ENCODE measurements around the gene SIGLEC14. TPM values are rescaled to one million over a fixed set of nuclear protein-coding genes. Genes with fewer than 3 reads are reported as not detected.
A peak's percentile ranks its signal among the peaks of the same experiment; 100 is the strongest.
"Not testable (repeated sequence)": the region's sequence is repeated elsewhere in the genome, so short reads cannot be mapped to it uniquely, and the experiment has no call there.

The SIGLEC14 gene
- polyA plus RNA-seq, 1 of the 3 experiments (the other 2 are of a cell fraction), result 0.03 TPM

- POLR2A ChIA-PET; H3K27ac ChIP-seq (ENCODE audit: low read depth in 2 of 2, low read length in 1 of 2); DNase-seq; H3K4me1 ChIP-seq (ENCODE audit: control insufficient read depth in 1 of 2, insufficient read depth in 2 of 2, low read depth in 1 of 2, low read length in 1 of 2); H3K9ac ChIP-seq; H4K20me1 ChIP-seq (ENCODE audit: insufficient read depth); H3K9me2 ChIP-seq; H3K36me3 ChIP-seq (replicated peaks in 1 of 2; ENCODE audit: control insufficient read depth in 1 of 2, insufficient read depth in 2 of 2, low read length in 1 of 2); H3K27me3 ChIP-seq (ENCODE audit: insufficient read depth); H2AFZ ChIP-seq (ENCODE audit: low read depth); H3F3A ChIP-seq (replicated peaks; ENCODE audit: insufficient read depth); H3K4me2 ChIP-seq; H3K4me3 ChIP-seq (ENCODE audit: low read depth in 2 of 2, low read length in 1 of 2); H3K9me3 ChIP-seq; H3K79me2 ChIP-seq (ENCODE audit: insufficient read depth): not testable (repeated sequence)
- TF ChIP-seq, protein P1, sequence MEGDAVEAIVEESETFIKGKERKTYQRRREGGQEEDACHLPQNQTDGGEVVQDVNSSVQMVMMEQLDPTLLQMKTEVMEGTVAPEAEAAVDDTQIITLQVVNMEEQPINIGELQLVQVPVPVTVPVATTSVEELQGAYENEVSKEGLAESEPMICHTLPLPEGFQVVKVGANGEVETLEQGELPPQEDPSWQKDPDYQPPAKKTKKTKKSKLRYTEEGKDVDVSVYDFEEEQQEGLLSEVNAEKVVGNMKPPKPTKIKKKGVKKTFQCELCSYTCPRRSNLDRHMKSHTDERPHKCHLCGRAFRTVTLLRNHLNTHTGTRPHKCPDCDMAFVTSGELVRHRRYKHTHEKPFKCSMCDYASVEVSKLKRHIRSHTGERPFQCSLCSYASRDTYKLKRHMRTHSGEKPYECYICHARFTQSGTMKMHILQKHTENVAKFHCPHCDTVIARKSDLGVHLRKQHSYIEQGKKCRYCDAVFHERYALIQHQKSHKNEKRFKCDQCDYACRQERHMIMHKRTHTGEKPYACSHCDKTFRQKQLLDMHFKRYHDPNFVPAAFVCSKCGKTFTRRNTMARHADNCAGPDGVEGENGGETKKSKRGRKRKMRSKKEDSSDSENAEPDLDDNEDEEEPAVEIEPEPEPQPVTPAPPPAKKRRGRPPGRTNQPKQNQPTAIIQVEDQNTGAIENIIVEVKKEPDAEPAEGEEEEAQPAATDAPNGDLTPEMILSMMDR (IDR thresholded peaks at IDR 0.05), result peak; percentile 60
- peak; percentile 16; the same call in 1 of the 2 replicates for TF ChIP-seq RAD21 (IDR thresholded peaks at IDR 0.05; ENCODE audit: low read length)
- TF ChIP-seq SMC3 (IDR thresholded peaks at IDR 0.05; ENCODE audit: low read depth, low read length), result 0 out of 2 replicates have a peak, but pooled peaks have one; percentile 16
- CTCF ChIA-PET, result interaction anchor here (0.6 to 2.9 kb wide), 11 partner anchors 8 to 215 kb away, joined by 3 to 20 read pairs (median 3); no protein-coding TSS in a partner anchor
- WGBS (ENCODE audit: low lambda C conversion rate), result 12% methylated on average over 7 of the region's 7 CpGs
Observed at GRCh38 chr19:51675911-51676565, 29.4 kb upstream of the SIGLEC14 start.

- peaks cover 2% of the 10 kb centered on the region for H3F3A ChIP-seq (replicated peaks; ENCODE audit: insufficient read depth)
- DNase-seq, result no peak
- peaks cover 11% of the 10 kb centered on the region; the same call in 1 of the 2 replicates for H3K27me3 ChIP-seq (ENCODE audit: insufficient read depth)
- CTCF ChIA-PET, result interaction anchor here (0.9 kb wide), 1 partner anchor 35 kb away, joined by 4 read pairs; no protein-coding TSS in a partner anchor
- POLR2A ChIA-PET, result no interaction called here
- 30% methylated on average over 3 of the region's 3 CpGs for WGBS (ENCODE audit: low lambda C conversion rate)
- H2AFZ ChIP-seq (ENCODE audit: low read depth), result no peak overlapping the region
- H3K4me3 ChIP-seq (ENCODE audit: low read depth in 2 of 2, low read length in 1 of 2), result no peak overlapping the region
- no peak overlapping the region for H3K9ac ChIP-seq
- no peak overlapping the region for H3K4me2 ChIP-seq
- H3K9me2 ChIP-seq, result no peaks in the 10 kb centered on the region
- no peaks in the 10 kb centered on the region for H3K9me3 ChIP-seq
- H3K4me1 ChIP-seq (ENCODE audit: control insufficient read depth in 1 of 2, insufficient read depth in 2 of 2, low read depth in 1 of 2, low read length in 1 of 2), result no peaks in the 10 kb centered on the region
- H4K20me1 ChIP-seq (ENCODE audit: insufficient read depth), result no peaks in the 10 kb centered on the region
- no peaks in the 10 kb centered on the region for H3K79me2 ChIP-seq (ENCODE audit: insufficient read depth)
- TF ChIP-seq ELF1 (IDR thresholded peaks at IDR 0.05) (no peak), POLR2AphosphoS5 (IDR thresholded peaks at IDR 0.05; ENCODE audit: low read depth, low read length) (no peak)
- no peak overlapping the region for H3K27ac ChIP-seq (ENCODE audit: low read depth in 2 of 2, low read length in 1 of 2)
- H3K36me3 ChIP-seq (replicated peaks in 1 of 2; ENCODE audit: control insufficient read depth in 1 of 2, insufficient read depth in 2 of 2, low read length in 1 of 2), result no peaks in the 10 kb centered on the region
Observed at GRCh38 chr19:51668216-51668615, 21.6 kb upstream of the SIGLEC14 start.

GRCh38 chr19:51664997-51665396 lies 18.4 kb upstream of the SIGLEC14 start:
- H3K36me3 ChIP-seq (replicated peaks in 1 of 2; ENCODE audit: control insufficient read depth in 1 of 2, insufficient read depth in 2 of 2, low read length in 1 of 2), result no peaks in the 10 kb centered on the region
- DNase-seq, result no peak
- CTCF ChIA-PET, result no interaction called here
- H3K4me2 ChIP-seq, result no peak overlapping the region
- H3K9me3 ChIP-seq, result no peaks in the 10 kb centered on the region
- H3K27me3 ChIP-seq (ENCODE audit: insufficient read depth), result peaks cover 12% of the 10 kb centered on the region; the same call in 1 of the 2 replicates
- H4K20me1 ChIP-seq (ENCODE audit: insufficient read depth), result no peaks in the 10 kb centered on the region
- POLR2A ChIA-PET, result no interaction called here
- peaks cover 2% of the 10 kb centered on the region for H3F3A ChIP-seq (replicated peaks; ENCODE audit: insufficient read depth)
- no peaks in the 10 kb centered on the region for H3K9me2 ChIP-seq
- H3K4me3 ChIP-seq (ENCODE audit: low read depth in 2 of 2, low read length in 1 of 2), result no peak overlapping the region
- WGBS (ENCODE audit: low lambda C conversion rate), result 1% methylated on average over 3 of the region's 3 CpGs
- H3K9ac ChIP-seq, result no peak overlapping the region
- H3K79me2 ChIP-seq (ENCODE audit: insufficient read depth), result no peaks in the 10 kb centered on the region
- no peak for TF ChIP-seq JUND (IDR thresholded peaks at IDR 0.05)
- TF ChIP-seq, protein P1 (IDR thresholded peaks at IDR 0.05), result peak; percentile 47
- no peak overlapping the region for H3K27ac ChIP-seq (ENCODE audit: low read depth in 2 of 2, low read length in 1 of 2)
- H3K4me1 ChIP-seq (ENCODE audit: control insufficient read depth in 1 of 2, insufficient read depth in 2 of 2, low read depth in 1 of 2, low read length in 1 of 2), result no peaks in the 10 kb centered on the region
- no peak overlapping the region for H2AFZ ChIP-seq (ENCODE audit: low read depth)

All from SK-N-SH (cell line).